Measurements from ENCODE around the gene PTBP1. TPM values are rescaled to one million over a fixed set of nuclear protein-coding genes. Genes with fewer than 3 reads are reported as not detected.
A peak's percentile ranks its signal among the peaks of the same experiment; 100 is the strongest.

PTBP1 gene
- total and polyA plus RNA-seq, 2 donors (not counting 3 experiments of a cell fraction or from before 2014, with no cell fraction given), result 382 to 623 TPM

DNA sequence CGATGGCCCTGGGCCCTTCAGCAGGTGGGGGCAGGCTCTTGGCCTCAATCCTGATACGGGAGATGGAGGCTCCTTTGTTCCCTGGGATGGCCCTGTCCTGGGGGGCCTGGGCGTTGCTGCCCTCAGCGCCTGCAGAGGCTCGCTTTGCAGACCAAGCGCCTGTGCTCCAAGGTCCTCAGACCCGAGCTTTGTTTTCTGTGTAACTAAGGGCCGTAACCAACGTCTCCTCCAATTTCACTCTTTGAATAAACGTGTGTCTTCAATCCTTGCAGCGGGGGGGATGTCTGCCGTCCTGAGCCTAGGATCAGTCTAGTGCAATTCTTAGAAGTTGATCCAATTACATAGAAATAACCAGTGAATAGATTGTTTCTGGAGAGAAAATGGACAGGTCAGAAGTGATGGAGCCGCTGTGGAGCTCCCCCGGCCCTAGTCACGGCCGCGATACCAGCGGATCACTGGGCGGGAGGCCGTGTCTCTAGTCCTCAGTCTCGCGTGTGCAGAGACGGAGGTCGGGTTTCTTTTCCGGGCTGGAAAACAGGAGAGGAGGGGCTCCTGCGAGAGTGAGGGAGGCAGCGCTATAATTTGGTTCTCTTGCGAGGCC, 5.3 kb downstream of the PTBP1 start:
- CTCF ChIA-PET, result interaction anchor here (0.9 to 5.5 kb wide), 4 partner anchors 9 to 32 kb away, joined by 3 to 32 read pairs (median 4); no protein-coding TSS in a partner anchor
- intact Hi-C loops (cut with micrococcal nuclease) (loop anchor here (1.0 kb wide), 2 partner anchors 20 to 32 kb away; no protein-coding TSS in a partner anchor), dilution Hi-C loops (cut with MboI; ENCODE audit: extremely low pct_ligation_motif_present, low sequenced_read_pairs) (no loop called here)
- peaks cover 53 to 59% of the 10 kb centered on the region in 2 experiments for H3K36me3 ChIP-seq (ENCODE audit: control insufficient read depth in 2 of 2, extremely low read depth in 1 of 2, insufficient read depth in 2 of 2, low read length in 2 of 2)
- peaks cover 35% of the 10 kb centered on the region for H3K4me1 ChIP-seq (ENCODE audit: control insufficient read depth, extremely low read depth, insufficient read depth, low read length)
- H3K79me2 ChIP-seq (ENCODE audit: control insufficient read depth, insufficient read depth, low read length), result peaks cover 98% of the 10 kb centered on the region
- FAIRE-seq (peak; percentile 8), DNase-seq (ENCODE audit: low read depth, low spot score) (peak; percentile 16)
- TF ChIP-seq POLR2AphosphoS5 (IDR thresholded peaks at IDR 0.05; ENCODE audit: insufficient read depth, low read depth, low read length) (no peak), GATA2 (IDR thresholded peaks at IDR 0.05; ENCODE audit: insufficient read depth, insufficient read length, low read depth, low read length) (no peak), EZH2 (IDR thresholded peaks at IDR 0.05; ENCODE audit: borderline replicate concordance, low read depth, low read length, severe bottlenecking) (no peak), JUN (IDR thresholded peaks at IDR 0.05; ENCODE audit: borderline replicate concordance, insufficient read depth, insufficient read length, low read depth) (no peak), MYC (IDR thresholded peaks at IDR 0.05; ENCODE audit: low read depth, low read length) (no peak), POLR2A (IDR thresholded peaks at IDR 0.05; ENCODE audit: low read depth, low read length) (no peak), FOS (IDR thresholded peaks at IDR 0.05; ENCODE audit: borderline replicate concordance, insufficient read depth, low read length) (no peak)
- TF ChIP-seq, protein P1, sequence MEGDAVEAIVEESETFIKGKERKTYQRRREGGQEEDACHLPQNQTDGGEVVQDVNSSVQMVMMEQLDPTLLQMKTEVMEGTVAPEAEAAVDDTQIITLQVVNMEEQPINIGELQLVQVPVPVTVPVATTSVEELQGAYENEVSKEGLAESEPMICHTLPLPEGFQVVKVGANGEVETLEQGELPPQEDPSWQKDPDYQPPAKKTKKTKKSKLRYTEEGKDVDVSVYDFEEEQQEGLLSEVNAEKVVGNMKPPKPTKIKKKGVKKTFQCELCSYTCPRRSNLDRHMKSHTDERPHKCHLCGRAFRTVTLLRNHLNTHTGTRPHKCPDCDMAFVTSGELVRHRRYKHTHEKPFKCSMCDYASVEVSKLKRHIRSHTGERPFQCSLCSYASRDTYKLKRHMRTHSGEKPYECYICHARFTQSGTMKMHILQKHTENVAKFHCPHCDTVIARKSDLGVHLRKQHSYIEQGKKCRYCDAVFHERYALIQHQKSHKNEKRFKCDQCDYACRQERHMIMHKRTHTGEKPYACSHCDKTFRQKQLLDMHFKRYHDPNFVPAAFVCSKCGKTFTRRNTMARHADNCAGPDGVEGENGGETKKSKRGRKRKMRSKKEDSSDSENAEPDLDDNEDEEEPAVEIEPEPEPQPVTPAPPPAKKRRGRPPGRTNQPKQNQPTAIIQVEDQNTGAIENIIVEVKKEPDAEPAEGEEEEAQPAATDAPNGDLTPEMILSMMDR (IDR thresholded peaks at IDR 0.05; ENCODE audit: extremely low read depth in 1 of 2, insufficient read depth in 1 of 2, low read depth in 1 of 2, low read length in 2 of 2), result no peak
- TF ChIP-seq, protein P2, sequence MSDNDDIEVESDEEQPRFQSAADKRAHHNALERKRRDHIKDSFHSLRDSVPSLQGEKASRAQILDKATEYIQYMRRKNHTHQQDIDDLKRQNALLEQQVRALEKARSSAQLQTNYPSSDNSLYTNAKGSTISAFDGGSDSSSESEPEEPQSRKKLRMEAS (IDR thresholded peaks at IDR 0.05; ENCODE audit: insufficient read depth, insufficient read length), result no peak
- POLR2A ChIA-PET, result interaction anchor here (0.6 to 1.2 kb wide), 4 partner anchors 13 to 46 kb away, joined by 3 to 5 read pairs (median 4); no protein-coding TSS in a partner anchor
- peak overlapping the region; percentile 4 for H3K4me2 ChIP-seq (ENCODE audit: insufficient read depth, low read length)
- peak overlapping the region in 1 of 3 experiments; percentile 28 for H3K4me3 ChIP-seq (replicated peaks in 1 of 3; ENCODE audit: insufficient read depth in 1 of 3, low read depth in 1 of 3, low read length in 3 of 3)
- no peak overlapping the region for H3K27ac ChIP-seq (ENCODE audit: insufficient read depth, low read depth, low read length)
- no peaks in the 10 kb centered on the region for H3K9me1 ChIP-seq (replicated peaks; ENCODE audit: control insufficient read depth, extremely low read depth, insufficient read depth, low read length)
- H3K27me3 ChIP-seq (ENCODE audit: control insufficient read depth in 2 of 2, insufficient read depth in 2 of 2, low read length in 2 of 2), result no peaks in the 10 kb centered on the region
- H2AFZ ChIP-seq (ENCODE audit: low read depth, low read length), result no peak overlapping the region
- no TSS peak for BruUV-seq (replicated peaks)
- no peaks in the 10 kb centered on the region for H4K20me1 ChIP-seq (replicated peaks; ENCODE audit: control insufficient read depth, extremely low read depth, insufficient read depth, low read length)
- no peak overlapping the region for H3K9ac ChIP-seq (replicated peaks; ENCODE audit: extremely low read depth, insufficient read depth, low read length)
- no peaks in the 10 kb centered on the region for H3K9me3 ChIP-seq (replicated peaks; ENCODE audit: control insufficient read depth, insufficient read depth, low read length)

Data from endothelial cell of umbilical vein (primary cell).